Spleen (tissue), 11 donors: ENCODE measurements around the gene SPTBN5. TPM values are rescaled to one million over a fixed set of nuclear protein-coding genes. Genes with fewer than 3 reads are reported as not detected.

Source experiments
- DNase-seq: peaks from one replicate; pipeline ENCODE4 v3.0.0-alpha.2; 2020
- H3K27ac ChIP-seq, 8 donors: fragments of 200-600 bp; sonication (generic) in 7 of 8; 1 replicate in 4 of 8; 2 replicates in 4 of 8; pipeline versions ENCODE4 v1.5.0 to v1.8.0; 2016 to 2021; ENCODE audit warnings: inconsistent platforms in 4 of 8, mild to moderate bottlenecking in 4 of 8, moderate library complexity in 1 of 8
- H3K27me3 ChIP-seq, 7 donors: fragments of 200-600 bp; sonication (generic) in 6 of 7; replicated peaks in 1 of 7; 1 replicate in 4 of 7; 2 replicates in 3 of 7; pipeline versions ENCODE4 v1.5.0 to v1.8.0; 2016 to 2021; ENCODE audit warnings: inconsistent platforms in 3 of 7, mild to moderate bottlenecking in 1 of 7
- H3K36me3 ChIP-seq, 6 donors: fragments of 200-600 bp; sonication (generic) in 5 of 6; 1 replicate in 4 of 6; 2 replicates in 2 of 6; pipeline versions ENCODE4 v1.5.0 to v1.8.0; 2016 to 2021; ENCODE audit warnings: inconsistent platforms in 2 of 6
- H3K4me1 ChIP-seq, 6 donors: fragments of 200-600 bp; sonication (generic) in 5 of 6; 1 replicate in 3 of 6; 2 replicates in 3 of 6; pipeline versions ENCODE4 v1.5.0 to v1.8.0; 2016 to 2021; ENCODE audit warnings: inconsistent platforms in 3 of 6
- H3K4me3 ChIP-seq, 8 donors: fragments of 200-600 bp; sonication (generic) in 7 of 8; 1 replicate in 4 of 8; 2 replicates in 4 of 8; pipeline versions ENCODE4 v1.5.0 to v1.8.0; 2016 to 2021; ENCODE audit warnings: inconsistent platforms in 4 of 8, mild to moderate bottlenecking in 4 of 8, moderate library complexity in 2 of 8
- H3K9me3 ChIP-seq, 8 donors: fragments of 200-600 bp; sonication (generic) in 7 of 8; 1 replicate in 4 of 8; 2 replicates in 4 of 8; pipeline versions ENCODE4 v1.5.0 to v1.8.0; 2016 to 2021; ENCODE audit warnings: inconsistent platforms in 4 of 8
- POLR2A ChIP-seq, 3 donors: fragments of 450-650 bp; IDR thresholded peaks; one replicate each; pipeline ENCODE4 v1.5.1; 2017; ENCODE audit warnings: antibody characterized with exemption in 3 of 3, mild to moderate bottlenecking in 1 of 3
- POLR2AphosphoS5 ChIP-seq, 3 donors: sonication (generic); formaldehyde crosslinking; IDR thresholded peaks; one replicate each; pipeline ENCODE4 v1.5.1; 2017; ENCODE audit warnings: antibody characterized with exemption in 3 of 3
- WGBS, 5 donors: extraction: QIAGEN DNeasy Blood & Tissue Kit in 3 of 5; methylation state at CpG; one replicate each; pipeline versions ENCODE4 v1.1.5 to v1.1.7; 2013 to 2018; 5-methylcytosine and 5-hydroxymethylcytosine counted together
- intact Hi-C: fragments of 100-400 bp; cut with DNase I; formaldehyde crosslinking; loops from one replicate; pipeline ENCODE4 v1.15.0; 2023; ENCODE audit warnings: low total_unique reads
- polyA plus RNA-seq, 3 donors: library from polyadenylated mRNA; stranded (reverse); fragments of 200-250 nt; gene quantifications; one replicate each; pipeline ENCODE4 v1.2.1, GENCODE V29; 2013
- total RNA-seq, 7 donors: library from RNA; depleted of rRNA in 3 of 7; stranded (reverse); fragments of >200 nt in 3 of 7; fragmentation: NEBNext Ultra II Directional in 4 of 7; extraction: Animal tissue kit (Norgen Biotek cat#: 25700) in 4 of 7; gene quantifications; one replicate each; pipeline versions ENCODE4 v1.1.0 to v1.2.1, GENCODE V29; 2016 to 2021
- TF ChIP-seq, protein P1 (sequence below), 11 experiments: fragments of 200-600 bp in 7 of 11; fragments of 450-650 bp in 4 of 11; sonication (generic) in 4 of 11; IDR thresholded peaks in 8 of 11; conservative IDR thresholded peaks in 3 of 11; 1 replicate in 7 of 11; 2 replicates in 4 of 11; pipeline versions ENCODE4 v1.4.0 to v1.8.0; 2016 to 2021; ENCODE audit warnings: antibody characterized with exemption in 11 of 11, inconsistent platforms in 4 of 11, mild to moderate bottlenecking in 1 of 11
- donor health status: healthy with polysubstance abuse.
- donor health status: DM: no; HTN: no; CAD: no; lungs with moderate emphysema.
- donor health status: DM: no; HTN: no; CAD: no.
- donor health status: Bipolar disorder and iron deficiency.
- donor health status: healthy.
- donor health status: DM: no; HTN: no; CAD: no.
- donor health status: DM: yes; HTN: yes; CAD: no.

The SPTBN5 gene
- total and polyA plus RNA-seq, 10 donors = 0.19 to 2.0 (median 0.73) TPM

- Histone ChIP-seq H3K27me3 (no peaks in the 10 kb centered on the region), H3K36me3 (peaks cover 0 to 34% (median 20%) of the 10 kb centered on the region in 6 donors), H3K27ac (peak overlapping the region; percentile 39 to 84 (median 72)), H3K4me1 (peaks cover 22 to 41% (median 32%) of the 10 kb centered on the region in 6 donors), H3K4me3 (peak overlapping the region in 1 of 8 donors; percentile 41), H3K9me3 (no peaks in the 10 kb centered on the region)
- no peak for DNase-seq
- WGBS, 5 donors = 93 to 97% (median 95%) methylated on average over 11 of the region's 11 CpGs
- intact Hi-C loops = no loop called here
- TF ChIP-seq POLR2A (IDR thresholded peaks at IDR 0.05) = no peak
- no peak for TF ChIP-seq POLR2AphosphoS5 (IDR thresholded peaks at IDR 0.05)
- TF ChIP-seq, protein P1, sequence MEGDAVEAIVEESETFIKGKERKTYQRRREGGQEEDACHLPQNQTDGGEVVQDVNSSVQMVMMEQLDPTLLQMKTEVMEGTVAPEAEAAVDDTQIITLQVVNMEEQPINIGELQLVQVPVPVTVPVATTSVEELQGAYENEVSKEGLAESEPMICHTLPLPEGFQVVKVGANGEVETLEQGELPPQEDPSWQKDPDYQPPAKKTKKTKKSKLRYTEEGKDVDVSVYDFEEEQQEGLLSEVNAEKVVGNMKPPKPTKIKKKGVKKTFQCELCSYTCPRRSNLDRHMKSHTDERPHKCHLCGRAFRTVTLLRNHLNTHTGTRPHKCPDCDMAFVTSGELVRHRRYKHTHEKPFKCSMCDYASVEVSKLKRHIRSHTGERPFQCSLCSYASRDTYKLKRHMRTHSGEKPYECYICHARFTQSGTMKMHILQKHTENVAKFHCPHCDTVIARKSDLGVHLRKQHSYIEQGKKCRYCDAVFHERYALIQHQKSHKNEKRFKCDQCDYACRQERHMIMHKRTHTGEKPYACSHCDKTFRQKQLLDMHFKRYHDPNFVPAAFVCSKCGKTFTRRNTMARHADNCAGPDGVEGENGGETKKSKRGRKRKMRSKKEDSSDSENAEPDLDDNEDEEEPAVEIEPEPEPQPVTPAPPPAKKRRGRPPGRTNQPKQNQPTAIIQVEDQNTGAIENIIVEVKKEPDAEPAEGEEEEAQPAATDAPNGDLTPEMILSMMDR (IDR thresholded peaks at IDR 0.05 in 8 of 11, conservative IDR thresholded peaks at IDR 0.05 in 3 of 11) = no peak
Measured at GRCh38 chr15:41895491-41895890, 1.6 kb upstream of the SPTBN5 start.

DNA sequence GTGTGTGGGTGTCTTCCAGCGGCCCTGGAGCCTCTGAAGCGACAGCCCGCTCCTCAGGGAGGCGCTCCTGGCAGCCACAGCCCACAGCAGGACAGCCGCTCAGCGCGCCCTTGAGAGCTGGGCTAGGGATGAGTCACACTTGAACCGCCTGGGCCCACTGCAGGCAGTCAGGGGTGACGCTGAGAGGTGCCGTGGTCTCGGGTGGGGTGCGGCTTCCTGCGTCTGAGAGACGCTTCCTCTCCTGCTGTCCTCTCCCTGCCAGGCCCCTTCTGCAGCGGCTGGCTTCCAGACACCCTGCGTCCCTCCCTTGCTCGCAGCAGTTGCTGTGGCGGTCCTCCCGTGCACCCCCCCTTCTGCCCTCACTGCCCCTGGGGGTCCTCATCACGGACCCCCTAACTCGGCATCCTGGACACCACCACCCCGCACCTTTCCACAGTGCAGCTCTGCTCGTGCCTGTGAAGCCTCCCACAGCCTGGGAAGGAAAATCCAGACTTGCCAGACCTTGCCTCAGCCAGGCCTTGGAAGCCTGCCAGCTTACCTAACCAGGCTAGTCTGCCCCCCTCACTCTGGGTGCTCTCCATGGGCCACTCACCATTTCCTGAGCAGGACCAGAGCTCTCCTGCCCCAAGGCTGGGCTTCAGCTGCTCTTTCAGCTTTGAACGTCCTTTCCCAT is 1.1 kb upstream of the SPTBN5 start:
- Histone ChIP-seq H3K4me3 (peak overlapping the region in 3 of 8 donors; percentile 1 to 41 (median 7)), H3K27ac (peak overlapping the region; percentile 39 to 84 (median 72)), H3K4me1 (peaks cover 22 to 41% (median 32%) of the 10 kb centered on the region in 6 donors), H3K27me3 (no peaks in the 10 kb centered on the region), H3K9me3 (no peaks in the 10 kb centered on the region), H3K36me3 (peaks cover 0 to 28% (median 15%) of the 10 kb centered on the region in 6 donors)
- 6 to 13% (median 9%) methylated on average over 17 to 24 of the region's 24 CpGs for WGBS, 5 donors
- TF ChIP-seq POLR2A (IDR thresholded peaks at IDR 0.05) (no peak), POLR2AphosphoS5 (IDR thresholded peaks at IDR 0.05) (peak; percentile 79 to 87 (median 82))
- TF ChIP-seq, protein P1 (IDR thresholded peaks at IDR 0.05 in 8 of 11, conservative IDR thresholded peaks at IDR 0.05 in 3 of 11) = peak in 1 of 11 experiments; percentile 25
- DNase-seq = peak; percentile 96
- intact Hi-C loops = no loop called here

DNA sequence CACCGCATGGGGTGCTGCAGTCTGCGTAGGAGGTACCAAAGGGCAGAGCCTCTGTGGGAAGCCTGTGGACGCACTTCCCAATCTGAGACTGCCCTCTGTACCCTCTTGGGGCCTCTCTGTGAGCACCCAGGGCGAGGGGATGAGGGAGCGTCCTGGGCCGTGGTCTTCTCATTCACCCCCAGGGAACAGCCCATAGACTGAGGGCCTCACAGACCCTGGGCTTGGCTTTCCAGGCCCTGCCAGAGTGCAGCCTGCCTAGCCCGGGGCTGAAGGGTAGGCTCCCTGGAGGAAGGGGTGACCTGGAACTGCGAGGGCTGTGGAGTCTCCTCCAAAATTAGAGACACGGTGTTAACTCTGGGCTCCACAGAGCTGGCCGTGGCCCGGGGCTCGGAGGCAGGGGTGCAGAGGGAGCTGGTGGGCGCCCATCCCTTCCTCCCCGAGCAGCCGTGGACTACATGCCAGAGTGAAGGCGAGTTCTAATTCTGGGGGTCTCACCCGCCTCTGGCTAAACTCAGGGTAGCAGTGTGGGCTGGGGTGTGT is 468 bp upstream of the SPTBN5 start:
- peaks cover 22 to 41% (median 32%) of the 10 kb centered on the region in 6 donors for H3K4me1 ChIP-seq
- peak overlapping the region in 1 of 8 donors; percentile 41 for H3K4me3 ChIP-seq
- peaks cover 0 to 22% (median 9%) of the 10 kb centered on the region in 6 donors for H3K36me3 ChIP-seq
- no peaks in the 10 kb centered on the region for H3K27me3 ChIP-seq
- TF ChIP-seq, protein P1 (IDR thresholded peaks at IDR 0.05 in 8 of 11, conservative IDR thresholded peaks at IDR 0.05 in 3 of 11) = no peak
- TF ChIP-seq POLR2A (IDR thresholded peaks at IDR 0.05) (no peak), POLR2AphosphoS5 (IDR thresholded peaks at IDR 0.05) (no peak)
- 66 to 79% (median 70%) methylated on average over 6 to 17 of the region's 17 CpGs for whole genome bisulfite sequencing, 5 donors
- intact Hi-C loops = no loop called here
- peak overlapping the region; percentile 39 to 84 (median 72) for H3K27ac ChIP-seq
- no peaks in the 10 kb centered on the region for H3K9me3 ChIP-seq
- DNase-seq = no peak
